GM13976 (cell line): ENCODE data around the gene PPM1N.

Source experiments
- DNase-seq: peaks from one replicate; pipeline ENCODE4 v3.0.0; 2012; ENCODE audit warnings: low spot score
- CTCF ChIP-seq: IDR thresholded peaks from 2 replicates; pipeline ENCODE4 v1.5.1; 2012; ENCODE audit warnings: borderline replicate concordance, mild to moderate bottlenecking; ENCODE audit not compliant: insufficient read depth; ENCODE audit errors: extremely low read depth, missing control alignments, control extremely low read depth
- in situ Hi-C: fragments of 300-500 bp; cut with MboI; formaldehyde crosslinking; loops from one replicate; pipeline ENCODE4 v1.12.0; 2022; ENCODE audit warnings: low sequenced_read_pairs, mixed read lengths, inconsistent platforms; ENCODE audit not compliant: unreplicated experiment

The PPM1N gene

GRCh38 chr19:45515807-45516401, 17.7 kb downstream of the PPM1N start:
- in situ Hi-C loops, result no loop called here
- TF ChIP-seq CTCF, result no peak
- no peak for DNase-seq

- in situ Hi-C loops, result no loop called here
- no peak for DNase-seq
- no peak for TF ChIP-seq CTCF
These were observed 19.0 kb downstream of the PPM1N start for GRCh38 chr19:45517238-45517637.

- no peak for DNase-seq
- in situ Hi-C loops, result no loop called here
- no peak for TF ChIP-seq CTCF
These were observed 19.6 kb downstream of the PPM1N start for GRCh38 chr19:45517641-45518468.

- in situ Hi-C loops, result no loop called here
- TF ChIP-seq CTCF, result no peak
- DNase-seq, result no peak
These were observed 20.2 kb downstream of the PPM1N start for GRCh38 chr19:45518469-45518826.

- TF ChIP-seq CTCF, result no peak
- in situ Hi-C loops, result no loop called here
- no peak for DNase-seq
These were observed 24.0 kb downstream of the PPM1N start for GRCh38 chr19:45522010-45522941.

DNA sequence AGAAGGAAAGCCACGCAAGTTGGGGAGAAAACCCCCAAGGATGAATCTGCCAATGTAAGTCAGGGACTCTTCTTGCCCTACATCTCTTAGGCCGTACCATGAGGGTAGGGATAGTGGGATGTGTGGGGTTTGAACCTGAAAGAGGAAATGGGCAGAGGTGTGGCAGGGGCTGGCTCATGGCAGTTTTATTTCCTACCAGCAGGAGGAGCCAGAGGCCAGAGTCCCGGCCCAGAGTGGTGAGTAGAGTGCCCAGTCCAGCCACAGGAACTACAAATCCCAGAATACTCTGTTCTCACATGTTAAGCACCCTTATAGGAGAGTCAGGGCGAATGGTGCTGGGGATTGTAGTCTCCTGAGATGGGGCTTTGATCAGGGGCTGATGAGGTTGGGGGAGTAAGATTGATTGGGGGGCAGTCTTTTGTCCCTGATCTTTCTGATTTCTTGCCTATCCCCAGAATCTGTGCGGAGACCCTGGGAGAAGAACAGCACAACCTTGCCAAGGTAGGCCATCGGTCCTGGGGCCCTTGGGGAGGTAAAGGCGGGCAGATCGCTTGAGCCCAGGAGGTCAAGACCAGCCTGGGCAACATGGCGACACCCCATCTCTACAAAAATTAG, 25.5 kb downstream of the PPM1N start:
- in situ Hi-C loops, result no loop called here
- peak; percentile 79 for TF ChIP-seq CTCF
- DNase-seq, result peak; percentile 87
